T-helper 17 cell (primary cell): Measurements from ENCODE around the gene HSPA12A. TPM values are rescaled to one million over a fixed set of nuclear protein-coding genes. Genes with fewer than 3 reads are reported as not detected.
A peak's percentile ranks its signal among the peaks of the same experiment; 100 is the strongest.

ENCODE experiments used
- ATAC-seq: fragments of 150-1000 bp; cut with Tn5 transposase; 2 replicates; pipeline ENCODE4 v1.10.0; 2021; ENCODE audit warnings: mild to moderate bottlenecking, moderate library complexity
- DNase-seq, 3 donors: peaks; one replicate each; pipeline versions ENCODE4 v3.0.0 to v3.0.0-alpha.2; 2020 to 2021
- H3K9me3 ChIP-seq: one replicate; pipeline ENCODE4 v1.7.0; 2013; ENCODE audit warnings: low read length, mild to moderate bottlenecking; ENCODE audit not compliant: control insufficient read depth, poor library complexity, severe bottlenecking
- H3K27ac Mint-ChIP-seq: one replicate; pipeline ENCODE4 v1.8.0; 2022; ENCODE audit warnings: mild to moderate bottlenecking, moderate library complexity, mixed read lengths
- H3K27me3 Mint-ChIP-seq: one replicate; pipeline ENCODE4 v1.8.0; 2022; ENCODE audit warnings: mixed read lengths
- H3K36me3 Mint-ChIP-seq: one replicate; pipeline ENCODE4 v1.8.0; 2022; ENCODE audit warnings: low read depth, mixed read lengths
- H3K4me1 Mint-ChIP-seq: one replicate; pipeline ENCODE4 v1.8.0; 2022; ENCODE audit warnings: mild to moderate bottlenecking, mixed read lengths
- H3K4me3 Mint-ChIP-seq: one replicate; pipeline ENCODE4 v1.8.0; 2022; ENCODE audit warnings: mild to moderate bottlenecking, moderate library complexity, mixed read lengths
- total RNA-seq, 4 donors: library from RNA in 2 of 4; stranded (reverse) in 2 of 4; gene quantifications; one replicate each; pipeline ENCODE4 v1.2.3 and lab custom pipeline; 2022 to 2026

HSPA12A gene
- total RNA-seq, 2 donors from 2014 or later: 0.37 to 0.62 TPM

DNA sequence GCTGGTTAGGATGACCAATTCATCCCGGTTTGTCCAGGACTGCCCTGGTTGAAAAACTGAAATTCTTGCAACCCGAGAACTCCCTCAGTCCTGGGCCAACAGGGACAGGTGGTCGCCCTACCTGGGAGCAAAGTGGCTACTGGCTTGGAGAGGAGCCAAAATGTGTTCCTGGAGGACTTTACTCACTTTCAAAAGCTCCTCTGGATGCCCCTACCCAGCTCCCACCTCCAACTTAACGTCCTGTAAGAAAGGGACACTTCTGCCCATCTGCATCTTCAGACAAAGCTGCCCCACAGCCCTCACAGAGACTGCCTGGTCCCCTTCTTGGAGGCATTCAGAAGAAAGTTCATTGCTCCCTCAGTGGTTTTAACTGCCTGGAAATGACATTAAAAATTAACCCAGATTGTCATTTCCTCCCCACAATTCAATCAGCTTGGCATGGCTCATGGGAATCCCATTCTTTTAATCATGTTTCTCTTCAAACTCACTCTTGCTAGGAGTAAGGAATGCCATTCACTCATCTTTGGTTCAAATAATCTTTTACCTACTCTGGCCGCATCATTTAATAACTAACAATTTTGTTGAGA is 24.0 kb upstream of the HSPA12A start:
- H3K27ac Mint-ChIP-seq: no peak overlapping the region
- H3K4me3 Mint-ChIP-seq: no peak overlapping the region
- no peak for ATAC-seq
- peaks cover 3% of the 10 kb centered on the region for H3K4me1 Mint-ChIP-seq
- no peak for DNase-seq
- H3K9me3 ChIP-seq: no peaks in the 10 kb centered on the region
- peaks cover 2% of the 10 kb centered on the region for H3K36me3 Mint-ChIP-seq
- peaks cover 80% of the 10 kb centered on the region for H3K27me3 Mint-ChIP-seq

DNA sequence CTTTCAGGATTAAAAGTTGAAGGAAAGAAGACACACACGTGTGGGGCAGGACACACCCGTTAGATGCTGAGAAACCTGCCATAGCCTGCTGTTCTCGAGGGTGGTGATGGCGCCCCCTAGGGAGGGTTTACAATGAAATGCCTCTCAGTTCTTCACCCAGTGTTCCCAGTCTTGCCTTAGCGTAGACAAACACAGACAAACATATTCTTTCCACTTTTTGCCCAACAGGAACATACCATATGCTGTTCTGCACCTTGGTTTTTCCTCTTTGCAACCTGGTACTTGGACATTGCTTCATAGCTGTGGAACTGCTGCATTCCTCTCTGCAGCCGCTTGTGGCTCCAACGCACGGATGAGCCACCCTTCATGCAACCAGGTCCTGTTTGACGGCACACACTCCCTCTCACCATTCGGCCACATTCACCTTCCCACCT is 23.3 kb upstream of the HSPA12A start:
- H3K4me1 Mint-ChIP-seq: peaks cover 3% of the 10 kb centered on the region
- H3K36me3 Mint-ChIP-seq: peaks cover 2% of the 10 kb centered on the region
- no peak overlapping the region for H3K27ac Mint-ChIP-seq

DNA sequence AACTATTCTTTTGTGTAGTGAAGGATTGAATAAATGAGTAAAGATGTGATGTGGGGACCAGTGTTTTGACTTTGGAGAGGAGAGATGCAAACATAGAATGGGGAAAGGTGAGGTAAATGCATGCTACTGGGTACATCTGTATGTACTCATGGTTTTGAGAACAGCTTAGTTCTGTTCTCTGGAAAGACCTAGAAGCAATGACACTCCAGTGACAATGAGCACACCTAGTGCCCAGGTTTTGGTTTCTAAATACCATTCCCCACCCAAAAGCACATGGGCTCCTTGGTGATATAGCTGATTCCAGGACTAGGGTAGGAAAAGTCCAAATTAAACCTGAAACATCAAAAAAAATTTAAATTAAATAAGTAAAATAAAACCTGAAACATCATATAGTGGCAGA is 22.6 kb upstream of the HSPA12A start:
- DNase-seq: no peak

More for the DNA sequence above, 23.3 kb upstream of the HSPA12A start:
- peaks cover 80% of the 10 kb centered on the region for H3K27me3 Mint-ChIP-seq
- peak; percentile 50 for ATAC-seq
- DNase-seq: peak in 1 of 3 donors; percentile 31
- no peaks in the 10 kb centered on the region for H3K9me3 ChIP-seq
- H3K4me3 Mint-ChIP-seq: no peak overlapping the region

DNA sequence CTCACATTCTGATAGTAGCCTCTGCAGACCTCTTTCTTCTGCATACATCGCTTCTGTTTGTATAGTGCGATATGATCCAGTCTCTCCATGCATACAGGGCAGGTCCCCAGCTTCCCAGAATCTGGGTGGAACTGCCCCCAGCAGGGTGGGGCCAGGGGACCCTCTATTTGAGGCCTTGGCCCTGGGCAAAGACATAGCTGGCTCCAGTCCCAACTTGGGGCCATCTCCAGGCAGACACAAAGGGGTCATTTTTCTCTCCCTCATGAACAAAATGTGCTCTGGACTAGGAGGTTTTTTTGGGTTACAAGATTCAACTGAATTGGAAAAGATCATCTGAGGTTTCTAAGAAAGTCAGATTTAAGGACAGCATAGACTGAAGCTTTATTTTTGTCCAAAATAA is 21.1 kb upstream of the HSPA12A start:
- ATAC-seq: no peak
- Mint-ChIP-seq H3K4me3 (no peak overlapping the region), H3K27me3 (peaks cover 63% of the 10 kb centered on the region), H3K4me1 (no peaks in the 10 kb centered on the region), H3K27ac (no peak overlapping the region), H3K36me3 (peaks cover 2% of the 10 kb centered on the region)
- no peaks in the 10 kb centered on the region for H3K9me3 ChIP-seq
- DNase-seq: no peak

More for the DNA sequence above, 22.6 kb upstream of the HSPA12A start:
- ATAC-seq: no peak
- H3K4me3 Mint-ChIP-seq: no peak overlapping the region
- H3K27ac Mint-ChIP-seq: no peak overlapping the region
- H3K9me3 ChIP-seq: no peaks in the 10 kb centered on the region
- H3K4me1 Mint-ChIP-seq: no peaks in the 10 kb centered on the region
- H3K27me3 Mint-ChIP-seq: peaks cover 76% of the 10 kb centered on the region
- H3K36me3 Mint-ChIP-seq: peaks cover 2% of the 10 kb centered on the region

DNA sequence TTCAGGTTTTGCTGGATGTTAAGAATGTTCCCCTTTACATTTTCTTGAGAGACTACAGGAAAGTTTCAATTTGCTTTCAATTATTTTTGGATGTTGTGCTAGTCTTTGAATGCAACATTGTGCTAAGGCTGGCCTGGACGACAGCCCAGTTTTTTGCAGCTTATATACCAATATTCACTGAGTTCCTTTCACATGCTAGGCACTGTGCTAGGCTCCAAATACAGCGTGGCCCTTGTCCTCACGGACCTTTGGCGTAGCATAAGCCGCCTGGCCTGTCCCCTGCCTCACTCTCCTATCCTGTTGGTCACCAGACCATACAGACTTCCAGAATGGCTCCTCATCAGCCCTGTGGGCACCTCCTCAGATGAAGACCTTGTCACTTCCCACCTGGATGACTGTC is 19.5 kb upstream of the HSPA12A start:
- Mint-ChIP-seq H3K4me1 (no peaks in the 10 kb centered on the region), H3K4me3 (no peak overlapping the region), H3K27ac (no peak overlapping the region), H3K36me3 (peaks cover 2% of the 10 kb centered on the region), H3K27me3 (peaks cover 51% of the 10 kb centered on the region)
- DNase-seq (no peak), ATAC-seq (no peak)
- H3K9me3 ChIP-seq: no peaks in the 10 kb centered on the region

DNA sequence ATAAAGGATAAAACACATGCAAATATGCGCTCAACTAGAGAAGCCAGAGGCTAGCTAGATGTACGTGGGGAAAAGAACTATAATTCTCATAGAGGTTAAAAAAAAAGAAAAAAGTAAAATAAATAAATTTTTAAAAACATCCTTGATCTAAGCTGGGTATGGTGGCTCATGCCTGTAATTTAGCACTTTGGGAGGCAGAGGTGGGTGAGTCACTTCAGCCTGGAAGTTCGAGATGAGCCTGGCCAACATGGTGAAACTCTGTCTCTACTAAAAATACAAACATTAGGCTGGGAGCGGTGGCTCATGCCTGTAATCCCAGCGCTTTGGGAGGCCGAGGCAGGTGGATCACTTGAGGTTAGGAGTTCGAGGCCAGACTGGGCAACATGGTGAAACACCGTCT is 18.6 kb upstream of the HSPA12A start:
- peaks cover 41% of the 10 kb centered on the region for H3K27me3 Mint-ChIP-seq
- no peaks in the 10 kb centered on the region for H3K4me1 Mint-ChIP-seq
- peaks cover 2% of the 10 kb centered on the region for H3K36me3 Mint-ChIP-seq
- no peak for ATAC-seq
- H3K27ac Mint-ChIP-seq: no peak overlapping the region
- no peak overlapping the region for H3K4me3 Mint-ChIP-seq
- no peaks in the 10 kb centered on the region for H3K9me3 ChIP-seq
- DNase-seq: no peak

DNA sequence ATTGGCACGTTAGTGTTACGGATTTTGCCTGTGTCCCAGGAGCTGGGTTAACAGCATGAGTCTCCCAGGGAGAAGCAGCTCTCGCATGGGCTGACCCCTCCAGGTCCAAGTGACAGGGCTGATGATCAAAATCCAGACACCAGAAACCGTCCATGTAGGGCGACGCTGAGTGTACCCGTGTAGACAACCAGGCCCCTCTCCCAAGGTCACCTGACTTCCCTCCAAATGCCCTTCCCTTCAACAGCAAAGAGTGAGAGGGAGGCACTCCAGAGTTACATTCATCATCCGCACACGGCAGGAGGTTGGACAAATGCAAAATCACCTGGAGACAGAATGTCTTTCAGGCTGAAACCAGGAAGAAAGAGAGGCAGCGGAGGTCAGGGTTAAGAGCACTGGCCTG is 14.9 kb upstream of the HSPA12A start:
- DNase-seq (no peak), ATAC-seq (no peak)
- Mint-ChIP-seq H3K4me1 (peaks cover 2% of the 10 kb centered on the region), H3K27ac (no peak overlapping the region), H3K36me3 (no peaks in the 10 kb centered on the region), H3K27me3 (peaks cover 33% of the 10 kb centered on the region), H3K4me3 (no peak overlapping the region)
- no peaks in the 10 kb centered on the region for H3K9me3 ChIP-seq

DNA sequence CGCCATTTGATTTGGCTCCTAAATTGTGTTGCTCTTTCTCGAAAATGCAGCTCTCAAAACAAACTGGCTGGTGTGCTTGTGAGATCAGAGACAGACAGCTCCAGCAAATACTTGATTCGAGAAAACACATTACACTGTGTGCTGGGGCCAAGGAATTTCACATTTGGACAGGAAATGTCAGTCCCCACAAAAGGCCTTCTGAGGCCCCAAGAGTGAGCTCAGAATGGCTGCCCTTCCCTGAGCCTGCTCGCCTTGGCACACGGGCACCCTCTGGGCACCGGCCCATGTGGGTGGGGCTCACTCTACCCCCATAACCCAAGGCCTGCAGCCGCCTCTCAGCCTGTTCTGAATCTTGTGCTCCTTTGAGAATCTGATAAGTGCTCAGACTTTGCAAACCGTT is 13.9 kb upstream of the HSPA12A start:
- peaks cover 3% of the 10 kb centered on the region for H3K4me1 Mint-ChIP-seq
- H3K9me3 ChIP-seq: no peaks in the 10 kb centered on the region
- H3K36me3 Mint-ChIP-seq: no peaks in the 10 kb centered on the region
- H3K4me3 Mint-ChIP-seq: no peak overlapping the region
- peaks cover 29% of the 10 kb centered on the region for H3K27me3 Mint-ChIP-seq
- no peak overlapping the region for H3K27ac Mint-ChIP-seq
- DNase-seq: no peak
- no peak for ATAC-seq

DNA sequence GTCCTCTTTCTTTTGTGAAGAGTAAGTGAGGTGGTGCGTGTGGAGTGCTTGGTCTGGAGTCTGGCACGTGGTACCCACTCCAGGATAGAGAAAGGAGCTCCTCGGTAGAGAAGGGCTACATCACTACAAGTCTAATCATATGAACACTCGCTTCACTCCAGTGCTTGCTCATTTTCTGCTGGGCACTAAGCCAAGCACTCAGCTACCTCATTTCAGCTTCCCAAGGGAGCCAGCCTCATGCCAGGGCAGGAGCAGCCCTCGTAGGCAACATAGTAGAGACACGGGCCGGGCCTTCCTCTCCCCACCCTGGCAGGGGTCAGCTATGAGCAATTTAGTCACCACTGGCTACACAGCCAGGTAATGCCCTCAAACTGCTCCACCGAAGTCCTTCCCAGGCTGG is 11.4 kb upstream of the HSPA12A start:
- peaks cover 41% of the 10 kb centered on the region for H3K27me3 Mint-ChIP-seq

DNA sequence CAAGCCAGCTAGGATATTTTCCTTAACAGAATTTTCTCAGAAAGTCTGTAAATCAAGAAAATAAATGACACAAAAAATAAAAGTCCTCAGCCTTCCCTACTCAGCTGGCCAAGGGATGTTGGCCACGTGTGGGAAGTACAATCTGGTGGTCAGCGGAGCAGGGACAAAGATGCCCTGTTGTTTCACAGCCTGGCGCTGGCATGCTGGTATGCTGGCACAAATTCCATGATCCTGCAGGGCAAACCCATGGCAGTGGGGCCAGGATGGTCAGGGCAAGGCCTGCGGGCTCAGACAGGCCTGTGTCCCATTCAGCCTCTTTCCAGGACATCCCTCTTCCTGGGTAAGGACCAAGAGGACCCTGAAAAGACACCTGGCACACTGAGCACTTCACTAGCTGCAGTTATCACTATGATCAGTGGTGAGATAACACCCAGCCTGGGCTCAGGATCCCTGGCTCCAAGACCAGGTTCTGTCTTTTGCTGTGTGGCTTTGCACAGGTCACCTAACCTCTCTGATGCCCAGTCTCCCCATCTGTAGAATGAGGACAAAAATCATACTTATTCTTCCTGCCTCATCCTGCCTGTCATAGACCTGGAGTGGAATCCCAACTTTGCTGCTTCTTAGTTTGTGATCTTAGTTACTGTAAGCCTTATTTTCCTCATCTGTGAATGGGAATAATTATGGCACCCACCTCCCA is 10.8 kb upstream of the HSPA12A start:
- no peak overlapping the region for H3K27ac Mint-ChIP-seq
- peaks cover 41% of the 10 kb centered on the region for H3K27me3 Mint-ChIP-seq
- no peak for ATAC-seq
- H3K4me3 Mint-ChIP-seq: no peak overlapping the region
- no peak for DNase-seq
- H3K9me3 ChIP-seq: no peaks in the 10 kb centered on the region
- H3K36me3 Mint-ChIP-seq: no peaks in the 10 kb centered on the region
- H3K4me1 Mint-ChIP-seq: peaks cover 3% of the 10 kb centered on the region

More for the DNA sequence above, 11.4 kb upstream of the HSPA12A start:
- DNase-seq: no peak
- Mint-ChIP-seq H3K27ac (no peak overlapping the region), H3K4me3 (no peak overlapping the region), H3K36me3 (no peaks in the 10 kb centered on the region), H3K4me1 (peaks cover 3% of the 10 kb centered on the region)
- H3K9me3 ChIP-seq: no peaks in the 10 kb centered on the region
- no peak for ATAC-seq

DNA sequence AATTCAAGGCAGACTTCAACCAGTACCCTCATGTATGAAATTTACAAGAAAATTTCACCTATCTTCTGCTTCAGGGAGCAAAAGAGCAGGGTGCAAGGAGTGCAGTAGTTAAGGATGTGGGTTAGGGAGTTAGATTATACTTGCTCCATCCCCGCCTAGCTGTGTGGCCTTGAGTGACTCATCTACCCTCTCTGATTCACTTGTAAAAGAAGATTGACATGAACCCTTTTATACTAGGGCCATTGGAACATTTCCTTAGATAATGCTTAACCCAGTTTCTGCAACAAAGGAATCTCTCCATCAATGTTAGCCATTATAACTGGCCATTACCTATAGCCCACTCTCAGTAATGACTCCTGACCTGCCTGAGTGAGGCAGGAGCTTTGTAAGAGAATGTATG is 10.2 kb upstream of the HSPA12A start:
- Mint-ChIP-seq H3K4me1 (peaks cover 3% of the 10 kb centered on the region), H3K27ac (no peak overlapping the region), H3K36me3 (no peaks in the 10 kb centered on the region), H3K27me3 (peaks cover 41% of the 10 kb centered on the region), H3K4me3 (no peak overlapping the region)
- ATAC-seq: no peak
- no peak for DNase-seq
- no peaks in the 10 kb centered on the region for H3K9me3 ChIP-seq

DNA sequence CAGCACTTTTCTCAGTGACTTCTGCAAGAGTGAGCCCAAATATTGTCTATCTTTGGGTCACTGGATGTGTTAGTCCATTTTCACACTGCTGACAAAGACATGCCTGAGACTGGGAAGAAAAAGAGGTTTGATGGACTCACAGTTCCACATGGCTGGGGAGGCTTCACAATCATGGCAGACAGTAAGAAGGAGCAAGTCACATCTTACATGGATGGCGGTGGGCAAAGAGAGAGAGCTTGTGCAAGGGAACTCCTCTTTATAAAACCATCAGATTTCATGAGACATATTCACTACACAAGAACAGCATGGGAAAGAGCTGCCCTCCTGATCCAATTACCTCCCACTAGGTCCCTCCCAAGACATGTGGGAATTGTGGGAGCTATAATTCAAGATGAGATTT is 6.1 kb upstream of the HSPA12A start:
- DNase-seq: no peak
- Mint-ChIP-seq H3K27ac (no peak overlapping the region), H3K27me3 (peaks cover 72% of the 10 kb centered on the region), H3K36me3 (peaks cover 7% of the 10 kb centered on the region), H3K4me3 (no peak overlapping the region), H3K4me1 (peaks cover 14% of the 10 kb centered on the region)
- no peak for ATAC-seq
- no peaks in the 10 kb centered on the region for H3K9me3 ChIP-seq

DNA sequence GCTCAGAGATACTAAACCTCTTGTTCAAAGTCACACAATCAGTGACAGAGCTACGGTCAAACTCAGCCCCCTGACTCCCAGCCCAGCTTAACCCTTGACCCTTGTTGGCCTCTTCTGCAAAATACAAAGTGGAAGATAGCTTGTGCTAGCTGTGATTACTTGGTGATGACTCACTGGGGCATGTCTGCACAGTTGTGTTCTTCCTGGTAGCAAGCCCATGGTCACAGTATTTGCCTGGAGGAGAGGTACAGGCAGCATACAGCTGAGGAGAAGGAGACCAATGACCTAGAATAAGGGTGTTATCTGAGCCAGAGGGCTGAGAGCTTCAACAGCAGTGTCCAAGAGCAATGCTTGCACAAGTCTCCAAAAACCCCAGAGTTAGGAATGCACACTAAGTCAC is 5.7 kb upstream of the HSPA12A start:
- H3K4me1 Mint-ChIP-seq: peaks cover 18% of the 10 kb centered on the region
- DNase-seq: no peak
- H3K9me3 ChIP-seq: no peaks in the 10 kb centered on the region
- H3K27me3 Mint-ChIP-seq: peaks cover 74% of the 10 kb centered on the region
- no peak overlapping the region for H3K27ac Mint-ChIP-seq
- H3K4me3 Mint-ChIP-seq: no peak overlapping the region
- peaks cover 7% of the 10 kb centered on the region for H3K36me3 Mint-ChIP-seq
- no peak for ATAC-seq

DNA sequence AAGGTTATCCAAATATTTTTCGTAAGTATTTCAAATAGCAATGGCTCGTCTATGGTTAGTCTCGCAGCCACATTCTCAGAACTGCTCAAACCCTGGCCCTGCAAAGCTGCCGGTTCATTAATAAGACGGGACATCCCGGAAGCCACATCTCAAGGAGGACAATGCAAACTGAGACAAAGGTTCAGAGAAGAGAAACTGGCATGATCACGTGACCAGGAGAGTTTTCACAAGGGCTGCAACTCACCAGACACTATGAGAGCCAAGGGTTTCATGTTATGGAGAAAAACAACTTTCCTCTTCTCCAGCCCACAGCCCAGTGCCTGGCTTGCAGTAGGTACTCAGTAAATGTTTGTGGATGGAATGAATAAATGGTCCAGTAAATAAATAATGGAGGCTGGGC is 5.0 kb upstream of the HSPA12A start:
- no peaks in the 10 kb centered on the region for H3K9me3 ChIP-seq
- ATAC-seq (no peak), DNase-seq (no peak)
- H3K4me1 Mint-ChIP-seq: peaks cover 18% of the 10 kb centered on the region
- H3K27me3 Mint-ChIP-seq: peaks cover 68% of the 10 kb centered on the region
- H3K4me3 Mint-ChIP-seq: no peak overlapping the region
- H3K36me3 Mint-ChIP-seq: peaks cover 7% of the 10 kb centered on the region
- H3K27ac Mint-ChIP-seq: no peak overlapping the region
